GM11168 (cell line): ENCODE data around the gene RCL1.

Source experiments
- in situ Hi-C: fragments of 300-500 bp; cut with MboI; formaldehyde crosslinking; loops from one replicate; pipeline ENCODE4 v1.12.0; 2022; ENCODE audit warnings: low sequenced_read_pairs; ENCODE audit not compliant: unreplicated experiment

RCL1 gene

DNA sequence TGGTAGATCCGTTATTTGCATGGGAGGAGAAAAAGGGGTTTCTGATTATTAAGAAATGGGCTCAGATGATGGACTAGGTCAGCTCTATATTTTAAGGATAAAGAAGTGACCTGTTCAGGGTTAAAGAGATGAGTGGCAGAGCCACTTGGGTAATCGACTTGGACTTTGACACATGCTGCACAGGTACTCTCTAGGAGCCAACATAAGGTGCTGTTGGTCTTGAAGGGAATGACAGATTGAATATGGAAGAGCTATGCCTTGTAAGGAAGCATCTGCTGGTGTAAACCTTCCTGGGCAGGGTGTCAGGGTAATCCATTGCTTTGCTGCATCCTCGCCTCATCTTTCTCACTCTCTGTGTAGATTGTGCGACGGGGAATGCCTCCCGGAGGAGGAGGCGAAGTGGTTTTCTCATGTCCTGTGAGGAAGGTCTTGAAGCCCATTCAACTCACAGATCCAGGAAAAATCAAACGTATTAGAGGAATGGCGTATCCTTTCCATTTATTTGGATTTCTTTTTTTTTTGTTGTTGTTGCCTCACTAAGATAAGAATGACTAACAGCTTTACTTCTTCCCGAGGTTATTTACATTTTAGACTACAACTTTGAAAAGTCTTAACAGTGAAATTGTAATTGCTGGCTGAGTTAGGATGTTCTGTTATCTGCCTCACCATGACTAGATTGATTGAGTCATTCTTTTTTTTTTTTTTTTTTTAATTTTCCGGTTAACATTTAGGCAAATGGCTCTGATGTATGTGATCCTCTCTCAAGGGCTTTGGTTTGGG lies 41.2 kb downstream of the RCL1 start:
- in situ Hi-C loops: no loop called here

DNA sequence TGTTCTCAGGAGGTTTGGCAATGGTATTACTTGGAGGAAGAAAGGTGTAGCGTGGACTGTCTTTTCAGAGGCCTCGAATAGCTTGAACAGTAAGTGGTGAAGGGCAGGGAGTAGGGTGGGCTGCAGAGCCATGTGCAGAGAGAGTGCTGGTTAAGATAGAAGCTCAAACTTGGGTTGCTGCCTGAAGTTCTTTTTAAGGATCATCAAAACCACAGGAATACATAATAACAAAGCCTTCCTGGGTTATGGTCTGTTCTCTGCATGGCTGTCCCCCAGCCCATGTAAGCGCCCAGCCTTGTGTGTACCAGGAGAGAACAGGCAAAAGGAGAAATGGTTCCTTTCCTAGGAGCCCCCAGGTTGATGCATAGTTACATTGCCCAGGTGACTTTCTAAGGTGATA lies 43.9 kb downstream of the RCL1 start:
- in situ Hi-C loops: no loop called here

DNA sequence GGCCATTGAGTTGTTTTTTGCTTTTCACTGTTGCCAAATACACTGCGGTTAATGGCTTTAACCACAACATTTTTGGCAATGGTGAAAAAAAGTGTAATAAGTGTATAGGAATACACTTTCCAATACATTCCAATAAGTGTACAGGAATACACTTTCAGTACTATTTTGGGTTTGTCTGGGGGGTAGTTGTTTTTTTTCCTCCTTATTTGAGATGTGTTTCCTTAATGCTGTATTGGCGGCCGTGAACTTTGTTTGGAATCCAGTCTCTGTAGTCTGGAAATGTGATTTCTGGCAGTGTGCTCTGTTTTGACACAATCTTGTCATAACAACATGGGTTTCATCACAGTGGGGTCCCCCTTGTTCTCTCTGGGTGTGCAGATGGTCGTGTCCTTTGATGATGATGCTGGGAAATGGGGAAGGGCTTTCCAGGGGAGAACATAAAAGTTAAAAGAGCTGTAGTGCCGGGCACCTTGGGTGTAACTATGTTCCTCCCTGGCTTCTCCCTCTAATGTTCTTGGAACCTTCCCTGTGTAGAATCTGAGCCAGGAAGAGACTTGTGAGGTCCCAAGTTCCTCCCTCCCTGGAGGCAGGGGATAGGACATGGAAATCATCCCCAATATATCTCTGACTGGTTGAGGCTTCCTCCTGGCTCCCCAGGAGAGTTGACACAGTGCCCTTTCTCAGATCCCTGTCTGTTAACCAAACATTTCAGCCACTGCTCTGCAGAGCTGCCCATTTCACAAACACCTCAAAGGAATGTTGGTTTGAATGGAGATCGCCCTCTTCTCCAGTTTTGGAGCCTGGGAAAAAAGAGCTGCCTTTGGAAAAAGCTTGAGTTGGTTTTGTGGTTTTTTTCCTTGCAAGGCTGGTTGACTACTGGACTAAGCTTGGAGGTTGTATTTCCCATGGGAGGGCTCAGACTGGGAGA lies 44.8 kb downstream of the RCL1 start:
- in situ Hi-C loops: no loop called here

DNA sequence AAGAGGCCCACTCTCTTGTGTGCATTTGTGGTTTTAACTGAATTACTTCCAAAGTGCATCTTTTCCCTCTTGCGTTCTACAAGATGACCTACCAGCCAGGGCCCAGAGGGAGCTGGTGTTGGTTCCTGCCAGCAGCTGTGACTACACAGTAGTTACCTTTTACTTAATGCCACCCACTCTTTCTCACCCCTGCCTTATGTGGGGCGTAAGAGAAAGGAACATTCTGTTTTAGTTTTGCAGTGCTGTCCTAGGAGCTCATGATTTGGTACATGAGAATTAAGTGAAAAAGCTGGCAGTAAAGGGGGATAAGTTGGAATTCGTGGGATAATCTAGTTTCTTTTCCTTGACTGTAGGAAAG lies 45.4 kb downstream of the RCL1 start:
- in situ Hi-C loops: no loop called here

DNA sequence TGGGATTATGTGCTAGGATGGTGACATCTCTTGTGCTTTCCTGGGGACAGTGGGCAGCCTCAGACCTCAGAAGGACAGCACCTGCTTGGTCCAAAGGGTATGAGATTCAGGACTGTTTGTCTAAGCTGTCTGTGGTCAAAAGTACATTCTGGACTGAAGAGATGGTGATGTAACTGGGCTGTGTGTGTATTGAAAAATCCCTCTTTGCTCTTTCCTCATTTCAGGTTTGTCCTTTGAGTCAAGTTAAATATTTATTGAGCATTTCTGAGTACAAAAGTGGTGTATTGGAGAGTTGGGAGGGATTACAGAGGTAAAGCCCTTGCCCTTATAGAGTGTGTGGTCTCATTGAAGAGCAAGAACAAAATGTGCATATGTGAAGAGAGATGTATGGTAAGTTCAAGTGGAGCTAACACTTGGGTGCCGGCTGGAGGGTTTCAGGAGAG lies 46.7 kb downstream of the RCL1 start:
- in situ Hi-C loops: no loop called here

DNA sequence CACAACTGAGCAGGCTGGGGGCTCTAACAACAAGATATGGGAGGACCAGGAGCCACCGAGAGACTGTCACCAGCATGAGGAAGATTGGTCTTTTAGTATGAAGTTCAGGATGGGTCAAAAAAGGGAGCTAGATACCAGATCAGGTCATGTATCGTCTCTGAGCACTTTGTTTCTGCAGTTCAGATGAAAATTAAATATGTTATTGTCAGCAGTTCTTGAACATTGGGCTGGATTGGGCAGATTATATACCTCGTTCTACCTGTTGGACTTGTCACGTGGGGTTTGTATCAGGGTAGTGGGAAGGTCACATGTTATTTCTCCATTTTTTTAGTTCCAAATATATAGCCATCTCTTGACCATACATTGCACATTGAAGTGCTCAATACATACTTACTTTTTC lies 47.3 kb downstream of the RCL1 start:
- in situ Hi-C loops: no loop called here

DNA sequence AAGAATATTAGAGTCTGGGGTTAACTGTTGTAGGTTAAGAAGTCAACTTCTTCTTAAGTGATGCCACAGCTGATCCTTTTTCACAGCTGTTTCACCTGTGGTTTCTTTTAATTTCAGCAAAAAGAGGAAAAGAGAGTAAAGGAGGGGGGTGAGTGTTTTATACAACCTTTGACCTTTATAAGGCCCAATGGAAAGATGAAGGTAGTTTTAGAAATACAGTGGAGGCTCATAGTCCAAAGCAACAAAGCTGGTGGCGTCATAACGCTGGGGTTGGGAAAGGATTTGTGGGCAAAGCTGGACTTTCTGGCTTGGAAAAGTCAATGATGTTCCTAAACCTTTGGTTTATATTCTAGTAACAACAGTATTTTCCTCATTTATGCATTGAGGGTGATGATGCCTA lies 49.5 kb downstream of the RCL1 start:
- in situ Hi-C loops: no loop called here

DNA sequence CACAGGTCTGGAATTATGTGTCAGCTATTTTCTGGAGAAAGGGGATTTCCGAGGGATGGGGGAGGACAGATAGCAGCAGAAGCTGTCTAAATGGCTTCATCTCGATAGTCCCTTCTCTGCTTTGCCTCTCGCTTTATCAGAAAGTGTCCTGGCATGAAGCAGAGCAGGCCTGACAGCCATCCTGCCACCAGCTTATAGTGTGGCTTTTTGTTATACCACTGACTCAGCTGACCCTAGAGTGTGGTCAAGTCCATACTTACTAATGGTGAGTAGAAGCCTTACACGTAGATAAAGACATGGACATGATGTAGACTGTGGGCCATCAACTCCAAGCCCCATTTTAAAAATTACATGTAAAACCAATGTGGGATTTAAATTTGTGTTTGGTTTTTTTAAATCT lies 50.0 kb downstream of the RCL1 start:
- in situ Hi-C loops: no loop called here

DNA sequence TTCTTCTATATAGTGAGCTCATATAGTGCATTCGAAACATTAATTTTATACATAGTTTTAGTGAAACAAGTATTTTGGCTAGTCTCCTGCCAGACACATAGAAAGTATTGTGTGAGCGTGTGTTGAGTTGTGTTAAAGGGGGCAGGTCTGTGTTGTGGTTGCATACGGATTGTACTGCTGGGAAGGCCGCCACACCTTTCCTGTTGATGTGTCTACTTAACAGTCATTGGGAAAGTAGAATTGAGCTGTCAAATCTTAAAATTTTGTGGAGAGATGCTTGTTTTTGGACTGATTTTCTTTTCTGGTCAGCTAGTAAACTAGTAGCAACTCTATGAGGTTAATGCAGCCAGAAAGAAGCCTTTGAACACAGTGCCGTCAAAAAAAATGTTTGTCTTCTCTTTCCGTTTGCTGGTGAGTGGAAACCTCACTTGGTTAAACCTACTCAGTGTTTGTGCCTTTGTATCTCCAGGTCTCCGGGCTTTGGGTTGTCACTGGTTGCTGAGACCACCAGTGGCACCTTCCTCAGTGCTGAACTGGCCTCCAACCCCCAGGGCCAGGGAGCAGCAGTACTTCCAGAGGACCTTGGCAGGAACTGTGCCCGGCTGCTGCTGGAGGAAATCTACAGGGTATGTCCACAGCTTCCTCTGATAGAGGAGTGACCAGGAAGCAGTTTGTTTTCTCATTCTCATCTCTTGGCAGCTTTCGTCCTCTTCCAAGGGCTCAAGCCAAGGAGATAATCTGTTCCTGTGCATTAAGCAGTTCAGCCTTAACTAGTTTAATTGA lies 51.5 kb downstream of the RCL1 start:
- in situ Hi-C loops: no loop called here

DNA sequence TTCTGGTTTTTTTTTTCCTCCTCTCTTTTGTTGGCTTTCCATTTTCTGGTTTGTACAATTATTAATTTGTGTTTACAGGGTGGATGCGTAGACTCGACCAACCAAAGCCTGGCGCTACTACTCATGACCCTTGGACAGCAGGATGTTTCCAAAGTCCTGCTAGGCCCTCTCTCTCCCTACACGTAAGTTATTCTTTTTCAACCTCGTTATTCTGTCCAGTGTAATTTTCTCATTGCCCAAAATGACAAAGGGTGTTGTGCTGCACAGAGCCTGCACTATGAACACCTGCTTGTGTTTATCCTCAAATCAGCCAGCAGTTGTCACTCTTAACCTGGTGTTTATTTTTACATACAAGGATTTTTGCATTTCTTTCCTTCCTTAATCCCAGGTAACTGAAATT lies 56.6 kb downstream of the RCL1 start:
- in situ Hi-C loops: no loop called here

DNA sequence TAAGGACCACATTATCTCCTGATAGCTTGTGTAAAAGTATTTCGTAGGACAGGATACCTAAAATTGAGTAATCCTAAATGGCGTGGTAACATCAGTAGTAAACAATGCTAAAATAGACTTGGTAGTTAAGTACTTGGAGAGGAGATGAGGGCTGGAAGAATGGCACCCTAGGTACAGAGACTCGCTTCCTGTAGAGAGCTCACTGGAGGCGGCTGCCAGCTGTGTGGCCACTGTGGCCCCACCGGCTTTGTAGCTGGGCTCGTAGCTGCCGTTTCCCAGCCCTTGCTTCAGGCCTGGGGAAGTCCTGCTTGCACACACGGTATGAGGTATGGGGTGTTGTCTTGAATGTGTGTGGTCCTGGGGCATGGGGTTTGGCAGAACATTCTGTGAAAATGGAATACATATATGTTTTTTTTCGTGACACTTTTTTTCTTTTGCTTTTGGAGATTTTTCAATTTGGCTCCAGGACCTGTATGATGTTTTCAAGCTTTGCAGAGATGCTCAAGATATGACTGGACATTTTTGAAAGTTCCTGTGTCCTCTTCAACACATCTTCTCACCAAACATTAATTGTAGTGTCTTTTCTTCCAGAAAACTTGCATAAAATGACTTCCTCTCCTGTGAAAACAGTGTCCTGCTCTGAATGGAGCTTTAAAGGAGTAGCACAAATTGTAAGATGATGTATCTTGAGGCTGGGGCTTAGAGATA lies 58.0 kb downstream of the RCL1 start:
- in situ Hi-C loops: no loop called here

DNA sequence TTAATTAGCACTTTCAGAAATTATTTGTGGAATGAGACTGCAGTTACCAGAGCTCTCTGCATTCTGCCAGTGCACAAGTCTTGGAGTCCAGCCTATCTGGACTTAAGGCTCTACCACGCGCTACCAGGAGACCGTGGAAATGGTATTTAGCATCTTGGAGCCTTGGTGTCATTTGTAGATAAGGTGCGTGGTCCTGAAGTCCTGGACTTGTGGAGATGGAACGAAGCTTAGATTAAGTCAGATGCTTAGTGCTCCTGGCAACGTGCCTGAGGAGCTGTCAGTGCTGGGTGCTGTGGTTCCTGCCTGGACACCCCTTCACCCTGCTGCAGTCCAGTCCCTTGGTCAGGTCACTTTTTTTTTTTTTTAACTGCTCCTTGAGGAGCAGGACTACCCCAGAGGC lies 59.7 kb downstream of the RCL1 start:
- in situ Hi-C loops: no loop called here

DNA sequence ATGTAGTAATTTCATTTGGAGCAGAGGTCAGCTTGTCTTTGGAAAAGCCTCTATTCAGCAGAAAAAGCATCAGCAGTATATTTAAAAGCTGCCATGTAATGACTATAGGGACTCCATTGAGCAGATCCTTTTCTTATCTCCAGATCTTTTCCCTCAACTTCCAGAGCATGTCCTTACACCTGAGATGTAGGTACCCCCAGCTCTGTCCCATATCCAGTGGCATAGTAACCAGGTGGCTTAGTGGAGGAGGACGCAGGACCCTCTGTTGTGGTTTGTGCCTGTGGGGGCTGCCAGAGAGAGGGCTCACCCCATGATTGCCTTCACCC lies 61.5 kb downstream of the RCL1 start:
- in situ Hi-C loops: no loop called here

DNA sequence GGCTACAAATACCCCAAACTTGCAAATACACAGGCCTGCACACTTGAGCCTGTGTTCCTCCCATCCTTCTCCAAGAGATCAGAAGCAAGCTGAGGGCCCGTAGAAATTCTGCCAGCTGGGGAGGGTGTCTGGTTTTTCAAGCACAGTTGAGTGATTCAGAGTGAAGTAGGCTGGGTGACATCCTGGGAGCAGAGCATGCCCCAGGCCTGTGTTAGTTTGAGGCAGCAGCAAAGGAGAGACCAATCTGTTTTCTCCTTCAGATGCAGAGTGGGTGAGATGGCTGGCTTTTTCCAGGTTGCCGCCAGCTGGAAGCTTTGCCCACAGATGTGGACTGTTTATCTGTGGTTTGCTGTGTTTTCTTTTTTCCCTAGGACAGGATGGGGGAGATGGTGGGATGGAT lies 63.1 kb downstream of the RCL1 start:
- in situ Hi-C loops: no loop called here

DNA sequence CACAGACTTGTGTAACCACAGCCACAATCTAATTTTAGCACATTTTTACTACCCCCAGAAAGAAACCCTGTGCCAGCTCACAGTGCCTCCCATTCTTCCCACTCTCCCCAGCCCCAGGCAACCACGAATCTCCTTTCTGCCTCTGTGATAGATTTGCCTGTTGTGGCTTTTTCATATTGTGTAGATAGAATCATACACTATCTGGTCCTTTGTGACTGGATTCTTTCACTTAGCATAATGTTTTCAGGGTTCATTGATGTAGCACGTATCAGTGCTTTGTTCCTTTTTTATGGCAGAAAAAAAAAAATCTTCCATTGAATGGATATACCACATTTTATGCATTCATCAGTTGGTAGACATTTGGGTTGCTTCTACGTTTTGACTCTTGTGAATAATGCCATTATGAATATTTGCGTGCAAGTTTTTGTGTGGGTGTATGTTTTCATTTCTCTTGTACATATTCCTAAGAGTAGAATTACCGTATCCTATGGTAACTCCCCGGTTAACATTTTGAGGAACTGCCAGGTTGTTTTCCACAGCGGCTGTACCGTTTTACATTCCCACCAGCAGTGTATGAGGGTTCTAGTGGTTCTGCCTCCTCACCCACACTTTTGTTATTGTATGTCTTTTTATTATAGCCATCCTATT lies 64.5 kb downstream of the RCL1 start:
- in situ Hi-C loops: no loop called here

DNA sequence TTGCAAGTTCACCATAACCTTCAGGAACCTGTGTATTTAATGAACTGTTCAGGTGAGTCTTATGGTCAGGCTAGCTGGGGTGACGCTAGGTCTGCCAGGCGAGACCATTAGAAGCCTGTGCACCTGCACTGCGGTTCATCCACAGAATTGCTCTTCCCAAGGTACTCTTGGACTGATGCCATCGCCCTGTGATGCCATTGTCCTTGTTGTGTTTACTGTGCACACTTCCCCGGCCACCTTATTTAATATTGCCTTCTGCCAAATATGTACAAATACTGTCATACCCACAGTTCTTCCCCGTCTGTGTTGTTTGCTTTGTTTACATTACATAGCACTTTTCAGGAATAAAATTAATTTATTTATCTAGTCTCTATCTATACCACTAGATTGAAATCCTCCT lies 66.3 kb downstream of the RCL1 start:
- in situ Hi-C loops: no loop called here

DNA sequence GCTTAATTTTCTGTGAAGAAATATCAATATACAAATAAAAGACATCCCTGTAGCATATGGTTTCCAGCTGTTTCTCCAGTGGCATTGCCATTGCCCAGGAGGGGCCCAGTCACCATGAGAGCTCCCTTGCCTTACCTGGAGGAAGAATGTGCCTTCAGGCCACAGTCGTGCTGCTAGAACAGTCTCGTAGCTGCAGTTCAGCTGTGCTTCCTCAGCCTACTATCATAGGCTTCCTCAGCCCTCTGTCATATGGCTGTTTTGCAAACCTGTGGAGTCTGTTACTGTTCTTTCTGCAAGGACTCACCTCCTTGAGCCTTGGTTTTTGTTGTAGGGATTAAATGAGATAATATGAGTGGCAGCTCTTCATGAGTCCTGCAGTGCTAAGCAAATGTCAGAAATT lies 67.6 kb downstream of the RCL1 start:
- in situ Hi-C loops: no loop called here

DNA sequence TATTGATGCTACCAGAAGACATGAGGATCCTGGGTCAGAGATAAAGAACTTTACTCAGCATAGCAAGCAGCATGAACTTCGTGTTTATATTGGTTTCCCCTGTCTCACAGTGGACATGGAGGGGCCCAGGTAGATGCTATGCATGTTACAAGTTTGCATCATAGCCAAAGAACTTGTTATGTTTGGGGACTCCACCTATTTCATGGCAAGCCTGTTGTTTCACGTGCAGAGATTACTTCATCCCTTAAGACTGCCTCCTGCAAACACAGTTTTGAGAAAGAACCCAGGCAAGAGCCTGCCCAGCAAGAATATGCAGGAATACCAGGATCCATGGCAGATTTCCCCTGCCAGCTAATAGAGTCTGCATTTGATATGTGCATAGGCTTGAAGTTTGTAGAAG lies 68.4 kb downstream of the RCL1 start:
- in situ Hi-C loops: no loop called here

DNA sequence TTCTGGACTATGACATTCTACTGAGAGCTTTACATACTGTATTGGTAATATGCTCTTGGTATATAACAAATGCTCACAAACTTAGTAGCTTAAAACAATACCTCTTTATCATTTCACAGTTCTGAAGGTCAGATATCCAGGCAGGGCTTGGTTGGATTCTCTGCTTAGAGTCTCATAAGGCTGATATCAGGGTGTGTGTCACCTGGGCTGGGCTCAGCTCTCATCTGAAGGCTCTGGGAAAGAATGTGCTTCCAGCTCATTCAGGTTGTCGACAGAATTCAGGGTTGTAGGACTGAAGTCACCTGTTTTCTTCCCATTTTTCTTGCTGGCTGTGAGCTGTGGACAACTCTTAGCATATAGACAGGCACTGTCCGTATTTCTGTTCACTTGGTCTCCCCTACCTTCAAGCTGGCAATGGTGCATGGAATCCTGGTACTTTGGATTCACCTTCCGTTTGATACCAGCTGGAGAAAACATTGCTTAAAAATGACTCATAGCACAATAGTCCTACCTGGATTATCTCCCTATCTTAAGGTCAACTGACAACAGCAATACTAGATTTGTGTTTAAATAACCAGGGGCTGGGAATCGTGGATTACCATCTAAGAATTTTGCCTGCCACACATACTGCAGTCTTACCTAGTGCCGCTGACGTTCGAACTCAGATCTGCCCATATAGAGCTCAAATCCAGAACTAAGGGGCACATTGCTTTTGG lies 69.2 kb downstream of the RCL1 start:
- in situ Hi-C loops: no loop called here
